AG09319 (cell line): ENCODE measurements around the gene PSMD6.

Source experiments
- DNase-seq: peaks from one replicate; pipeline ENCODE4 v3.0.0-alpha.2; 2010; ENCODE audit warnings: low read depth; ENCODE audit errors: extremely low read depth
- CTCF ChIP-seq: IDR thresholded peaks from 2 replicates; pipeline ENCODE4 v1.5.1; 2011; ENCODE audit warnings: low read depth, mild to moderate bottlenecking, inconsistent platforms, low read length, moderate library complexity

PSMD6 gene

GRCh38 chr3:64023187-64023860 is at the start of gene PSMD6:
TSS of gene PSMD6 (minus strand) at chr3:64023494. CDS start at chr3:64023419, 75 bp downstream.
- peak; percentile 40 for DNase-seq
- no peak; the same call in none of the 2 replicates for TF ChIP-seq CTCF

- DNase-seq = no peak
- no peak for TF ChIP-seq CTCF
These were observed 48.8 kb upstream of the PSMD6 start for GRCh38 chr3:64072126-64072525.

GRCh38 chr3:64070704-64071103 is 47.4 kb upstream of the PSMD6 start:
- TF ChIP-seq CTCF = no peak
- no peak for DNase-seq

GRCh38 chr3:64067506-64068346 is 44.4 kb upstream of the PSMD6 start:
- TF ChIP-seq CTCF = no peak
- no peak for DNase-seq

- no peak for TF ChIP-seq CTCF
- DNase-seq = no peak
These were observed 41.5 kb upstream of the PSMD6 start for GRCh38 chr3:64064804-64065203.

GRCh38 chr3:64063983-64064438 is 40.7 kb upstream of the PSMD6 start:
- TF ChIP-seq CTCF = no peak
- DNase-seq = no peak

- TF ChIP-seq CTCF = no peak
- no peak for DNase-seq
These were observed 40.1 kb upstream of the PSMD6 start for GRCh38 chr3:64063207-64063982.
